DND-41 (cell line): ENCODE measurements around the gene IGSF9.

Experiments used
- ATAC-seq: fragments of 200-7000 bp; cut with Tn5 transposase; 3 replicates; pipeline ENCODE4 v1.9.1; 2021; ENCODE audit warnings: low read depth; ENCODE audit not compliant: insufficient read depth
- DNase-seq: peaks from one replicate; pipeline ENCODE4 v3.0.0-alpha.2; 2020
- H2AFZ ChIP-seq: 2 replicates; pipeline ENCODE4 v1.6.0; 2012; ENCODE audit warnings: low read depth, low read length
- H3K27ac ChIP-seq: 2 replicates; pipeline ENCODE4 v1.5.1; 2012; ENCODE audit warnings: low read length, inconsistent platforms
- H3K27me3 ChIP-seq: fragments of 200-600 bp; sonication (generic); 2 replicates; pipeline ENCODE4 v1.6.0; 2012; ENCODE audit warnings: low read length, mild to moderate bottlenecking, inconsistent platforms; ENCODE audit not compliant: insufficient read depth, poor library complexity
- H3K36me3 ChIP-seq: 2 replicates; pipeline ENCODE4 v1.5.1; 2012; ENCODE audit warnings: low read length, inconsistent platforms; ENCODE audit not compliant: insufficient read depth
- H3K4me1 ChIP-seq: 2 replicates; pipeline ENCODE4 v1.5.1; 2012; ENCODE audit warnings: mild to moderate bottlenecking, low read length; ENCODE audit not compliant: insufficient read depth
- H3K4me2 ChIP-seq: 2 replicates; pipeline ENCODE4 v1.6.0; 2012; ENCODE audit warnings: mild to moderate bottlenecking, moderate library complexity, low read length, inconsistent platforms; ENCODE audit not compliant: insufficient read depth
- H3K4me3 ChIP-seq, 2 experiments: fragments of 200-600 bp in 1 of 2; shearing (Covaris generic) in 1 of 2; 2 replicates each; pipeline ENCODE4 v1.5.1; 2012 to 2016; ENCODE audit warnings: inconsistent platforms in 2 of 2, low read length in 2 of 2, mild to moderate bottlenecking in 2 of 2, low read depth in 1 of 2, moderate library complexity in 1 of 2
- H3K79me2 ChIP-seq: 2 replicates; pipeline ENCODE4 v1.6.0; 2012; ENCODE audit warnings: low read length, inconsistent platforms; ENCODE audit not compliant: insufficient read depth
- H3K9ac ChIP-seq: 2 replicates; pipeline ENCODE4 v1.6.0; 2012; ENCODE audit warnings: low read depth, mild to moderate bottlenecking, inconsistent platforms, low read length, moderate library complexity
- H3K9me3 ChIP-seq: 2 replicates; pipeline ENCODE4 v1.5.1; 2012; ENCODE audit warnings: low read length, moderate library complexity, mild to moderate bottlenecking, inconsistent platforms; ENCODE audit not compliant: insufficient read depth, severe bottlenecking
- H4K20me1 ChIP-seq: 2 replicates; pipeline ENCODE4 v1.6.0; 2012; ENCODE audit warnings: low read length; ENCODE audit not compliant: insufficient read depth
- EZH2 ChIP-seq: IDR thresholded peaks from 3 replicates; pipeline ENCODE4 v1.6.1; 2012; ENCODE audit warnings: borderline replicate concordance, low read depth, mild to moderate bottlenecking, moderate library complexity, low read length, inconsistent platforms; ENCODE audit not compliant: severe bottlenecking
- TF ChIP-seq, protein P1 (sequence below): IDR thresholded peaks from 2 replicates; pipeline ENCODE4 v1.5.1; 2012; ENCODE audit warnings: borderline replicate concordance, low read length, moderate library complexity, mild to moderate bottlenecking; ENCODE audit not compliant: poor library complexity, severe bottlenecking; ENCODE audit errors: extremely low read depth

IGSF9 gene

GRCh38 chr1:159946242-159947187, 1.1 kb upstream of the IGSF9 start:
- Histone ChIP-seq H3K4me1 (peaks cover 6% of the 10 kb centered on the region), H3K79me2 (no peaks in the 10 kb centered on the region), H3K27me3 (peaks cover 69% of the 10 kb centered on the region), H3K36me3 (no peaks in the 10 kb centered on the region), H3K4me2 (no peak overlapping the region), H3K9ac (no peak overlapping the region), H3K4me3 (no peak overlapping the region), H3K9me3 (no peaks in the 10 kb centered on the region), H3K27ac (no peak overlapping the region), H2AFZ (no peak overlapping the region), H4K20me1 (no peaks in the 10 kb centered on the region; the same call in 1 of the 2 replicates)
- ATAC-seq (no peak), DNase-seq (no peak)
- no peak for TF ChIP-seq EZH2
- TF ChIP-seq, protein P1, sequence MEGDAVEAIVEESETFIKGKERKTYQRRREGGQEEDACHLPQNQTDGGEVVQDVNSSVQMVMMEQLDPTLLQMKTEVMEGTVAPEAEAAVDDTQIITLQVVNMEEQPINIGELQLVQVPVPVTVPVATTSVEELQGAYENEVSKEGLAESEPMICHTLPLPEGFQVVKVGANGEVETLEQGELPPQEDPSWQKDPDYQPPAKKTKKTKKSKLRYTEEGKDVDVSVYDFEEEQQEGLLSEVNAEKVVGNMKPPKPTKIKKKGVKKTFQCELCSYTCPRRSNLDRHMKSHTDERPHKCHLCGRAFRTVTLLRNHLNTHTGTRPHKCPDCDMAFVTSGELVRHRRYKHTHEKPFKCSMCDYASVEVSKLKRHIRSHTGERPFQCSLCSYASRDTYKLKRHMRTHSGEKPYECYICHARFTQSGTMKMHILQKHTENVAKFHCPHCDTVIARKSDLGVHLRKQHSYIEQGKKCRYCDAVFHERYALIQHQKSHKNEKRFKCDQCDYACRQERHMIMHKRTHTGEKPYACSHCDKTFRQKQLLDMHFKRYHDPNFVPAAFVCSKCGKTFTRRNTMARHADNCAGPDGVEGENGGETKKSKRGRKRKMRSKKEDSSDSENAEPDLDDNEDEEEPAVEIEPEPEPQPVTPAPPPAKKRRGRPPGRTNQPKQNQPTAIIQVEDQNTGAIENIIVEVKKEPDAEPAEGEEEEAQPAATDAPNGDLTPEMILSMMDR = no peak

GRCh38 chr1:159944623-159945455, 574 bp downstream of the IGSF9 start:
- Histone ChIP-seq H3K4me1 (peaks cover 6% of the 10 kb centered on the region), H3K36me3 (no peaks in the 10 kb centered on the region), H4K20me1 (no peaks in the 10 kb centered on the region; the same call in 1 of the 2 replicates), H3K79me2 (no peaks in the 10 kb centered on the region), H3K9me3 (no peaks in the 10 kb centered on the region), H2AFZ (no peak overlapping the region), H3K27me3 (peaks cover 77% of the 10 kb centered on the region), H3K27ac (no peak overlapping the region), H3K4me3 (no peak overlapping the region), H3K9ac (no peak overlapping the region), H3K4me2 (no peak overlapping the region)
- DNase-seq (no peak), ATAC-seq (no peak)
- no peak for TF ChIP-seq EZH2
- TF ChIP-seq, protein P1 = no peak

- no peak overlapping the region for H3K4me2 ChIP-seq
- no peaks in the 10 kb centered on the region for H3K36me3 ChIP-seq
- H3K4me3 ChIP-seq = no peak overlapping the region
- H3K9me3 ChIP-seq = no peaks in the 10 kb centered on the region
- no peak overlapping the region for H3K27ac ChIP-seq
- no peaks in the 10 kb centered on the region; the same call in 1 of the 2 replicates for H4K20me1 ChIP-seq
- no peak for TF ChIP-seq EZH2
- TF ChIP-seq, protein P1 = no peak
- H3K4me1 ChIP-seq = peaks cover 6% of the 10 kb centered on the region
- H2AFZ ChIP-seq = no peak overlapping the region
- ATAC-seq (no peak), DNase-seq (no peak)
- no peak overlapping the region for H3K9ac ChIP-seq
- peaks cover 71% of the 10 kb centered on the region for H3K27me3 ChIP-seq
- no peaks in the 10 kb centered on the region for H3K79me2 ChIP-seq
Measured at GRCh38 chr1:159943908-159944622, 1.3 kb downstream of the IGSF9 start.
